GM19351 (cell line): ENCODE measurements around the gene TEX22.

Experiments
- ATAC-seq: cut with Tn5 transposase; IDR thresholded peaks from one replicate; pipeline ENCODE4 v1.9.1; 2021; ENCODE audit warnings: mild to moderate bottlenecking, moderate library complexity; ENCODE audit not compliant: unreplicated experiment

Gene TEX22

DNA sequence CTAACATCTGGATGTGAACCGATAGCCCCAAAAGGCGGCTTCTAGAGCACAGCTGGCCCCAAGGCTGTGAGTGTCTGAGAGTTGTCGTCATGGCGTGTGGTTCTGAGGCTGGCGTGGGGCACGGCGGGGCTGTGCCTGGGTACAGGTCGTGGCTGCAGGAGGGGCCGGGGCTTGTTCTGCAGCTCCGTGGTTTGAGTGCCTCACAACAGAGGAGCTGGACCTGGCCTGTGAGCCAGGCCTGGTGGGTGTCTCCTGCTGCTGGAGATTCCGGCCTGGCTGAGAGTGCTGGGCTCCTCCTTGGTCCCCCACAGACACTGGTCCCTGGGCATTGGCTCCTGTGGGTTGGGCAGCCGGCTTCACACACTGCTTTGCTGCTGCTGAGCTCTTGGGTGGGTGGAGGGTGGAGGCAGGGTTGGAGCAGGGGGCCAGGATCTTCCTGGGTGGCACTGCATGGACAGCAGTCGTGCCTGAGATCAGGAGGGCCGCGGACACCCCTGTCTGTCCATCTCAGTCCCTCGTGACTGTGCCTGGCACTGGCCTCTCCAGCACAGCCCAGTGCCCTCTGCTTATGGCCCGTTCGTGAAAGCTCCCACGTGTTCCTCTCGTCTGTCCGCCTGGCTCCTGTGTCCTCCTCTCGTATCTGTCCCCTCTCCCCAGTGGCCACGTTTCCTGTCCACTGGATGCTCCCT is 31.8 kb upstream of the TEX22 start:
- no peak for ATAC-seq

DNA sequence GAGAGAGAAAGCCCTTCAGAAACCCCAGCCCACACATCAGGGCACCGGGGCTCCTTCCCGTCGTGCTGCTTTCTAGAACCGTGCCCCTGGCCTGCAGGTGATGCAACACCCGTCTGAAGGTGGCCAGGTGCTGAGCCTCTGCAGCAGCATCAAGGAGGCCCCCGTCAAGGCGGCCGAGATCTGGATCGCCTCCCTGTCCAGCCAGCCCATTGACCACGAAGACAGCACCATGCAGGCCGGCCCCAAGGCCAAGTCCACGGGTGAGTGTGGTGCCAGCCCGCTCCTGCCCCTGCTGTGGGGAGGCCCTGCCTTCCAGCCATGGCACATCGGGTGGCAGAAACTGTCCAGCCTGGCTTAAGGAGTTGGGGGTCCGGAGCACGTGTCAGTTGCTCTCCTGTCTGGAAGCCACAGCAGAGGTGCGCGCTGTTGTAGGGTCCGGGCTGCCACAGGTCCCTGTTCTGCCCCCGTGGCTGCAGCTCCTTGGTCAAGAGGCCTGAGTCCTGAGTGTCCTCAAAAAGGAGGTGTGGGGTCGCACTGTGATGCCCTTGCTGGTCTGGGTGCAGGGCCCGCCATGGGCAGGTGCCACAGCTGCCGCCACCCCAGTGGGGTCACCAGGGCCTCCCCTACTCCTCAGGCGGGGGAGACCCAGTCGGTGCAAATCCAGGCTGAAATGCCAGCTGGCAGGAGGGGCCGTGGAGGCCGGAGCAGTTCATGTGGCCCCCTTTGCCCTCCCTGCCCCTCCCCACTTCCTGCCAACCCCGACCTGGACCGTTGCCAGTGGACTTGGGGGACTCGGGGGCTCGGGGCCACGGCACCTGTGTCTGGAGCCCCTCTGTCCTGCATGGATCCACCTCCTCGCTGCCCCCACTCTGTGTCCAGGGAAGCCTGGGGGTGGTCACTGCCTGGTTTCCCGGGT is 31.0 kb upstream of the TEX22 start:
- ATAC-seq, result no peak

DNA sequence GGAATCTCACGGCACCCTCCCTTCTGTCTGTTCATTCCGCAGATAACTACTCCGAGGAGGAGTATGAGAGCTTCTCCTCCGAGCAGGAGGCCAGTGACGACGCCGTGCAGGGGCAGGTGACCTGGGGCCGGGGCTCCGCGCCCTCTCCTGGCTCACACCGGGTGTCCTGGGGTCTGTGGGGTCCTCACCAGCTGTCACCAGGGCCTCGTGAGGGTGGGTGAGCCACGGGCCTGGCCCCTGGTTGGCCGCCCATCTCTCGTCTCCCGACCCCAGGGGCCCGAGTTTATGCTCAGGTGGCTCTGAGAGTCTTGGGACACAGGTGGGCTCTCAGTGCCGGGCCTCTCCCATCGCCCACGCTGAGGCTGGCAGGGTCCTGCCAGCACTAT is 30.3 kb upstream of the TEX22 start:
- no peak for ATAC-seq

DNA sequence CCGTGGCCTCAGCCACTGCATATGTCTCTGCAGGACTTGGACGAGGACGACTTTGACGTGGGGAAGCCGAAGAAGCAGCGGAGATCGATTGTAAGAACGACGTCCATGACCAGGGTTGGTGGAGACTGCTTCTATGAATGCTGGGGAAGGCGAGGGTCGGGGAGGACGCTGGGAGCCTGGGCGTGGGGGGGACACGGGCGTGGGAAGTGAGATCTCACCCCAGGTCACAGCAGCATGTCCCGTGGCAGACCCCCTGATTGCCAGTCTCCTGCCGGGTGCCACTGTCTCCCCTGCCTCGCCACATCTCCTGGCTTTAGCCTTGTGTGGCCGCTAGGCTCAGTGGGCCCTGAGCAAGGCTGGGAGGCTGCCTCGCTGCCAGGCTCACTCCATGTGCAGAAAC is 29.9 kb upstream of the TEX22 start:
- no peak for ATAC-seq

DNA sequence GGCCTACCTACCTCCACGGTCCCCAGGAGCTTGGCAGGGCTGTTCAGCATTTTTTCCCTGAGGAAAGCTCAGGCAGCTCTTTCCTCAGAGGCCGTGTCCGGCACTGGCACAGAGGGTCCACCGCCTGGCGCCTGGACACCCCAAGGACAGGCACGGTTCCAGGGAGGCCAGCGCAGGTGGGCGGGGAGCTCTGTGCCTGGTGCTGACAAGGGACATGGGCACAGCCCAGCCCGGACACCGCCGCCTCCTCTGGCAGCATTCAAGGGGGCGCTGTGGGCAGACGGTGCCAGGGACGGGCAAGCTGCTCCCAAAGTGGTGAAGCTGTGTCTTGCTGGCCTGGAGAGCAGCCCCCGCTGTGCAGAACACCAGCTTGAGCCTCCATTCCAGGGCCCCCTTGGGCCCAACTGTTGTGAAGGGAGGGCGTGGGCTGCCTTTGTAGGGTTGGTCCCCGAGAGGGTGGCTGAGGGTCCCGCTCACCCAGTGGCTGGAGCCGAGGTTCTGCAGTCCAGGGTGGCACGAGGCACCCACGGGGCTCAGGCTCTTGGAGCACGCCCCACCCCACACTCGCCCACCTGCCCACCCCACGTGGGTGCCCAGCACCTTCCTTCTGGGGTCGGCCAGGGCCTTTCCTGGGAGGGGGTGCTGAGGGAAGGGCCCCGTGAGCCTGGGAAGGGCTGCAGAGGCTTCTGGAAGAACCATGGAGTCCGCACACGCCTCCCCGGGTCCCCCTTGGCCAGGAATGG is 29.3 kb upstream of the TEX22 start:
- no peak for ATAC-seq

DNA sequence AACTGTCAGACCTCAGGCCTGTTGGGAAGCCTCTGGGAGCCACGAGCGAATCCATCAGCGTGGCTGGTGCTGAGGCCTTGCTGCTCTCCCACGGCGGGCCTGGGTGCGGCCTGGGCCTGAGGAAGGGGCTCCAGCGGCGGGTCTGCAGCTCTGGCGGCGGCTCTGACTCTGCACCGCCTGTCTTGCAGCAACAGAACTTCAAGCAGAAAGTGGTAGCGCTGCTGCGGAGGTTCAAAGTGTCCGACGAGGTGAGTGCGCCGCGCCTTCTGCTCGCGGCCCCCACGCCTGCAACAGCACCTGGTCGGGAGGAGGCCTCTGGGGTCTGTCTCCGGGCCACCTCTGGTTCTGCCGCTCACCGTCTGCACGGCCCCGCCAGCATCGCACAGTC is 28.7 kb upstream of the TEX22 start:
- ATAC-seq, result no peak

DNA sequence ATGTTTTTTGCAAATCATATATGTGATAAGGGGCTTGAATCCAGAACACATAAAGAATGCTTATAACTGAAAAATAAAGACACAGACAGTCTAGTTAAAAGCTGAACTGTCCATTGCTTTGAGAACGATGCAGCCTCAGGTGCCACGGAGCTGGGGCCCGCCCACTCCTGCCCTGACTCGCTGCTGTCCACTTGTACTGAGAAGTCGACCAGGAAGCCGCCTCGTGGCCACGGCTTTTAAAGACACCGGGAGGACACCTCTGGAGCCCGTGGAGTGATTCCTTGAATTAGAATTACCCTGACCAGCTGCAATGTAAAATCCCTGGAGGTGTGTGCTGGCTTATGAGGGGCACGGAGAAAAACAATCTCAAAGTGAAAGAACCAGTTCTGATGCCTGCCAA is 23.9 kb upstream of the TEX22 start:
- no peak for ATAC-seq

DNA sequence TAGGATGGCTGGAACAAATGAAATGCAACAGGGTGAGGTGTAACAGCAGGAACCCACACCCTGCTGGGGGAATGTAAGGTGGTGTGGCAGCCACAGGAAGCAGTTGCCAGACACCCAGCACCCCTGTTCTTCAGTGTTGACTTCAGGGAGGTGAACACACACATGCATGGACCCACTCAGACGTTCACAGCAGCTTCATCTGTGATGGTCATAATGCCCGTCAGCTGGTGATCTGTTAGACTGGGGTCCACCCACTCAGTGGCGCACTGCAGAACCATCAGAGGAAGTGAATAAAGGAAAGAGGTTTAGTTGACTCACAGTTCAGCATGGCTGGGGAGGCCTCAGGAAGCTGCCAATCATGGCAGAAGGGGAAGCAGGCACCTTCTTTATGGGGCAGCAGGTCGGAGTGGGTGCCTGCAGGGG is 22.7 kb upstream of the TEX22 start:
- no peak for ATAC-seq

DNA sequence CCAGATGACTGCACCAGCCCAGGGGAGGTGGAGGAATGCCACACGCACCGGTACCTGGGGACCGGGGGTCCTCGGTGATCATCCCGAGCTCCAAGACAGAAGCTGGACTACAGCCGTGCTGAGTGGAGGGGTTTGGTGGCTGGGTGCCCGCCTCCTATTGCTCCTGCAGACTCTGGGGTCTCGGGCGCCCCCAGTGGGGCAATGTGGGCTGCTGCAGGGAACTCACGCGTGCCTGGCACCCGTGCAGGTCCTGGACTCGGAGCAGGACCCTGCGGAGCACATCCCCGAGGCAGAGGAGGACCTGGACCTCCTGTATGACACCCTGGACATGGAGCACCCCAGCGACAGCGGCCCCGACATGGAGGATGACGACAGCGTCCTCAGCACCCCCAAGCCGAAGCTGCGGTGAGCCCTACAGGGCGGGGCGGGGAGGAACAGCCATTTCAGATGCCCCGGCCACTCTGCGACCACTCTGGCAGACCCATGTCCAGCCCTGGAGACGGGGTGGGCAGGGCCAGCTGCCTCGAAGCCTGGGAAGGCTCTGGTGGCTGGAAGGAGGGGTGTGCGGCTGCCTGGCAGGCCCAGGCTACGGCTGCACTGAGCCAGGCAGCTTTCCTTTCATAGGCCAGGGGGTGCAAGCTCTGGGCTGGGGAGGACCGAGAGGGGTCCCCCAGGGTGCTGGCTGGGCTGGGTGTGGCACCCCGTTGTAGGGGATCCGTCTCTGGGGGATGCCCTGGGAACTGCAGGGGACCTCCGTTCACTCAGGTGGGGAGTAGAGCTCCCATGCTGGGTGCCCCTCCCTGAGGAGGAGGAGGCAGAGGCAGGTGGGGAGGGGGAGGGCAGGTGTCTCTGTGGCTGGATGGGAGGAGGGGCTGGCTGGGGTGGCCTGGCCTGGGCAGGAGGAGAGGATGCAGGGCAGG is 21.6 kb upstream of the TEX22 start:
- no peak for ATAC-seq

DNA sequence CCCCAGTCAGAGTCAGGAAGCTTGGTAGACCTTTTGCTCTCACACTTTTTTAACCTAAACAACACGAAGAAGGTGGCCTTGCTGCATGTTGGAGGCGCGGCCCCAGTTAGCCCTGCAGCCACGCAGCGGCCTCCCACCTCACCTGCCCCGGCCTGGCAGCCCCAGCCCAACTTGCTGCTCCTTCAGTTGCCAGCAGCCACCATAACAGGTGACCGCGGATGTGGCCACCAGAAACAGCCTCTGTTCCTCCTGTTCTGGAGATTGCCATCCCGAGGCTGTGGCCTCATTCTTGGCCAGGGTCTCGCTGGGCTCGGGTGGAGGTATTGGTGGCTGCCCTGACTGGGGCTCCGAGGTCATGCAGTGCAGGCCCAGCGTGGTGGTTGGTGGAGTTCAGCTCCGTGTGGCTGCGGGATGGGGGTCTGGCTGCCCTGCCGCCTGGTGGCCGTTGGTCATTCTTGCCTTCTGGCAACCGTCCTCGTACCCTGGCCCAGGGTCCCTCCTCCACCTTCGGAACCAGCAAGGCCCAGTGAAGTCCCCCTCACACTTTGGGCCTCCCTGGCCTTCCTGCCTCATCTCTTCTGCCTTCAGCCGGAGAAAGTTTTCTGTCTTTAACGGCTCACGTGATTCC is 20.7 kb upstream of the TEX22 start:
- ATAC-seq, result no peak

DNA sequence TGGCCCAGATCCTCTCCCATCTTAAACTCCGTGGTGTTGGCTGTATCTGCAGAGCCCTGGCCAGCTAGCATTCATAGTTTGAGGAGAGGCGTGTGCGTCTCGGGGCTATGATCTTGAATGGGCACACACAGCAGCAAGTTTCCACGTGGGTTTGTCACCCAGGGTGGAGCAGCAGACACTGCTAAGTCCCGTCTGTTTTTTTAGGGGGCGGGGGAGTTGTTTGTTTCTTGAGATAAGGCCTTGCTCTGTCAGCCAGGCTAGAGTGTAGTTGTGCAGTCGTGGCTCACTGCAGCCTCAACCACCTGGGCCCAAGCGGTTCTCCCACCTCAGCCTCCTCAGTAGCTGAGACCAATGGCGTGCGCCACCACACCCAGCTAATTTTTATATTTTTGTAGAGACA is 20.1 kb upstream of the TEX22 start:
- no peak for ATAC-seq

DNA sequence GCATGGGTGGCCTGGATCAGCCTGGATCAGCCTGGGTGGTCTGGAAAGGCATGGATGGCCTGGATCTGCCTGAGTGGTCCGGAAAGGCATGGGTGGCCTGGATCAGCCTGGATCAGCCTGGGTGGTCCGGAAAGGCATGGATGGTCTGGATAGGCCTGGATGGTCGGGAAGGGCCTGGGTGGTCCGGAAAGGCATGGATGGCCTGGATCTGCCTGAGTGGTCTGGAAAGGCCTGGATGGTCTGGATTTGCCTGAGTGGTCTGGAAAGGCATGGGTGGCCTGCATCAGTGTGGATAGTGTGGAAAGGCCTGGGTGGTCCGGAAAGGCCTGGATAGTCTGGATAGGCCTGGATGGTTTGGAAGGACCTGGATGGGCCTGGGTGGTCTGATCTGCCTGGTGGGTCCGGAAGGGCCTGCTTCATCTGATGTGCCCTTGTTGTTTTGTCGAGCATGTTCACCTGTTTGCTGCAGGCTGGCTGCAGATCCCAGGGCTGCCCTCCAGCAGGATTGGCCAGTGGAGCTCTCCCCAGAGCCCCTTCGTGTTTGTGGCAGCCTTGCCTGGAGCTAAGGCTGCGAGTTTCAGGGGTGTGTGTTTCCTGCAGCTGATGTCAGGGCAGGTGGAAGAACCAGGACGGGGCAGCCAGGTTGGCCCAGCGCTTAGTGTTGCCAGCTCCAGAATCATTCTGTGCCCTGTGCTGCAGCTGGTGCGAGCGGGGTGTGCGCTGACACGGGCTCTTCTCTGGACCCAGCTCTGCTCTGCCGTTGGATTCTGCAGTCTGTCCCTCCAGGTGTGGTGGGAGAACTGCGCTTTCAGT is 19.3 kb upstream of the TEX22 start:
- ATAC-seq, result no peak

DNA sequence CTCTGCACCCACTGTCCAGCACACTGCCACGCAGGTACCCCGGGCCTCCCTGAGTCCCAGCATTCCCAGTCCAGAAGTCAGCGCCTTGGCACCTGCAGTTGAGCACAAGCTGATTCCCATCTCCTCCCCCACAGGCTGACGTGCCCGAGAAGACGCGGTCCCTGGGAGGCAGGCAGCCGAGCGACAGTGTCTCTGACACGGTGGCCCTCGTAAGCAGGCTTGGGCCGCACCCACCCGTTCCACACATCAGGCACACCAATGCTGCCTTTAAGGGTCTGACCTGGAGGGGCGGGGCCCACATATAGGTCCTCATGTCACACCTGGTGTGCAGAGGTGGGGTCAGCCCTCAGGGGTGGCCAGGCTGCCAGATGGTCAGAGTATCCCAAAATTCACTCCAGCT is 18.4 kb upstream of the TEX22 start:
- no peak for ATAC-seq

DNA sequence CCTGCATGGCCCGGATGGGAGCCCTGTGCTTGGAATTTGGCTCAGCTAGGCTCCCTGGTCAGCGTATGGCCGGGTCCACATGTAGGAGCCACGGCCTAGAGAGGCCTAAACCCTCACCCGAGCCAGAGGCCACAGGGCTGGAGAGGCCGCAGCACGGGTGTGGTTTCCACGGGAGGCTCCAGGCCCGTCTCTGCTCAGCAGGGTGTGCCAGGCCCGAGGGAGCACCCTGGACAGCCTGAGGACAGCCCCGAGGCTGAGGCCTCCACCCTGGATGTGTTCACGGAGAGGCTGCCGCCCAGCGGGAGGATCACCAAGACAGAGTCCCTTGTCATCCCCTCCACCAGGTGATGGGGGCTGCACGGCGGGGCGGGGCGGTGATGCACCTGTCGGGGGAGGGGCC is 17.6 kb upstream of the TEX22 start:
- no peak for ATAC-seq

DNA sequence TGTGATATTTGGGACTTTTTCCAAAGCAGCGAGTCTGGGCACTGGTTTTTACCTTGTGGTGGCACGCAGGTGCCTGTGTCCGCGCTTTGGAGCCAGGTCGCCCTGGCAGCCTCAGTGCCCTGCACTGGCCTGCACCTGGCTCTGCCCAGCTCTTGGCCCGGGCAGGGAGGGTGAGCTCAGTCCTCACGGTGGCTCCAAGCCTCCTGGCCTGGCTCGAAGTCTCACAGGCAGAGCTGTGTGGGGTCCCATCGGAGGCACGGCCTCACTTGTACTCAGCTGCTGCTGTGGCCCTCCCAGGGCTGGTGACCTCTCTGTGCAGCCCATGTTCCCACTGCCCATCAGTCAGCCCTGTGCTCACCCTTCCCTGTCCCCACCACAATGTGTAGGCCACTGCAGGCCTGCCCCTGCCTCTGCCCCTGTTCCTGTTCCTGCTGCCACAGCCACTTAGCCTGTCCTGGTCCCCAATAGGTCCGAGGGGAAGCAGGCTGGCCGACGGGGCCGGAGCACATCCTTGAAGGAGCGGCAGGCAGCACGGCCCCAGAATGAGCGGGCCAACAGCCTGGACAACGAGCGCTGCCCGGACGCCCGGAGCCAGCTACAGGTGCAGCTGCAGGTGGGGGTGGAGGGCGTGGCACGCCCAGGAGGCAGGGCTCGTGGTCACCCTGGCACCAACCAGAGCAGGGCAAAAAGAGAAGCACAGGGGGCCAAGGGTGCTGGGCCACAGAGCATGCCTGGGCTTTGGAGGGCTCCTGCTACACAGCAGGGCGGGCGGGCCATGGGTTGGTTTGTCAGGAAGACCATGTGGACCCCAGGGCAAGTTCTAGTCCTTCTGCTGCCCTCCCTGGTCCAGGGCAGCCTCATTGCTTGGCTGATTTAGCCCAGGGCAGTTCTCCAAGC is 16.6 kb upstream of the TEX22 start:
- ATAC-seq, result no peak

DNA sequence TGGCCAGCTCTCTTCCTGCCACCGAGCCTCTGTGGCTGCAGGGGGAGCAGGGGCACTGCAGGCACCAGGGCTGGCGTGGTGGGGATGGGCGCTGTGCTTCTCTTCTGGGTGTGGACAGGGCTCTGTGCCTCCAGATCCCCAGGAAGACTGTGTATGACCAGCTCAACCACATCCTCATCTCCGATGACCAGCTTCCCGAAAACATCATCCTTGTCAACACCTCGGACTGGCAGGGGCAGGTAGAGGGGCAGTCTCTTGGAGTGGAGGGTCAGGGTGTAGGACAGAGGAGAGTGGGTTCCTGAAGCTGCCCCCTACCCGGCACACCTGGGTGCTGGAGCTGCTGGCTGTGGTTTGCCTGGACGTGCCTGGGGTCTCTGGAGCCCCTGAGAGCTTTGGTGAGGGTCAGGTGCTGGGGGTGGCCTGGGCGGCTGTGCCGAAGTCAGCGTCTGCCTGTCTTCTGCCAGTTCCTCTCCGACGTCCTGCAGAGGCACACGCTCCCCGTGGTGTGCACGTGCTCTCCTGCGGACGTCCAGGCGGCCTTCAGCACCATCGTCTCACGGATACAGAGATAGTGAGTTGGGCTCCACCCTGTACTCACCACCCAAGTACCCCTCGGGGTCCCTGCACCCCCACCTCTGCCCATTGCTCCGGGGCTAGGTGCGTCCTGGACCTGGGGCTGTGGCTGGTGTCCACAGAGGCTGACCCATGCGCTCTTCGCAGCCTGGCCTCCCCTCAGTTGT is 15.8 kb upstream of the TEX22 start:
- no peak for ATAC-seq

DNA sequence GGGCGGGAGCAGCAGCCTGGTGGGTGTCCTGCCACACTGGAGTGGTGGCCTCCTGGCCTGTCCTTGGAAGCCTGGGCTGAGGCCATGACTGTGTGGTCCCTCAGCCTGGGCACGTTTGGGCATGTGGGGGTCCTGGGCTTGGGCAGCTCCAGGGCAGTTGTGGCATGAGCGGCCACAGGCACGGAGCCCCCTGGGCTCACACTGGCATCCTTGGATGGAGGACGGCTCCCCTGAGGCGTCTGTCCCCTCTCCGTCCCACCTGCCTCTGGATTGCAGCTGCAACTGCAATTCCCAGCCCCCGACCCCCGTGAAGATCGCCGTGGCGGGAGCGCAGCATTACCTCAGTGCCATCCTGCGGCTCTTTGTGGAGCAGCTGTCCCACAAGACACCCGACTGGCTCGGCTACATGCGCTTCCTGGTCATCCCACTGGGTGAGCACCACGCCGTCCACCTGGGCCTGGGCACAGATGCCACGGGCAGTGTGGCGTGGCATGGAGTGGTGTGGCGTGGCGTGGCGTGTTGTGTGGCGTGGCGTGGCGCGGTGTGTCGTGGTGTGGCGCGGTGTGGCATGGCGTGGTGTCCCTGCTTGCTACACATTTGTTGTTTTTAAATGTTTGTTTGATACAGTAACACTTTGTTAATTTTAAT is 15.1 kb upstream of the TEX22 start:
- ATAC-seq, result no peak
